ENCODE data around the gene PALM.

The PALM gene

DNA sequence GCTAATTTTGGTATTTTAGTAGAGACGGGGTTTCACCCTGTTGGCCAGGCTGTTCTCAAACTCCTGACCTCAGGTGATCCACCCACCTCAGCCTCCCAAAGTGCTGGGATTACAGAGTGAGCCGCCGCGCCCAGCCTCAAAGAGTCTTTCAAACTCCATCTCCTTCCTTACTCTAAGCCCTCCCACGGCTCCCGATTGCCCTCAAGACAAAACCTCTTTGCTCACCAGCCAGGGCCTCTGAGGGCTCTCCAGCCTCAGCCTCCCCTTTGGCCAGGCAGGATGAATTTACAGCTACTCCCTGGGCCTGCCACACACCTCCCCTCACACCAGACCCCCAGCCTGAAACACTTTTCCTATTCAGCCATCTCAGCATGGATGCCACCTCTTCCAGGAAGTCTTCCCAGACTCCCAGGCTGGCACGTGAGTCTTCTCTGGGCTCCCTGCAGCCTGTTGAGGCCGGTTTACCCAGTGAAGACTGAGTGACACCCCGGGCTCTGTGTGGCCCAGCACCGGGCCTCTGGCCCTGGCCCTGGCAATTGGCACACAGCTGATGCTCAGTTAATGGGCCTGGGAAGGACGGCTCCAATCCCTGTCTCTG lies 21.1 kb upstream of the PALM start:
- TF ChIP-seq YY1 (IDR thresholded peaks at IDR 0.05; ENCODE audit: low read depth) (no peak), EGR1 (IDR thresholded peaks at IDR 0.05) (no peak), TCF12 (IDR thresholded peaks at IDR 0.05; ENCODE audit: low read depth) (no peak), TEAD4 (IDR thresholded peaks at IDR 0.05) (no peak), FOXM1 (IDR thresholded peaks at IDR 0.05; ENCODE audit: borderline replicate concordance, low read depth) (no peak), TAF1 (IDR thresholded peaks at IDR 0.05; ENCODE audit: low read depth) (no peak), NFIC (IDR thresholded peaks at IDR 0.05) (no peak), EP300 (IDR thresholded peaks at IDR 0.05; ENCODE audit: borderline replicate concordance) (no peak), ZBTB7A (IDR thresholded peaks at IDR 0.05; ENCODE audit: low read depth) (no peak), RAD21 (IDR thresholded peaks at IDR 0.05; ENCODE audit: low read depth) (no peak), CEBPB (IDR thresholded peaks at IDR 0.05) (no peak), CREB1 (IDR thresholded peaks at IDR 0.05; ENCODE audit: low read depth) (no peak)
- TF ChIP-seq, protein P1, sequence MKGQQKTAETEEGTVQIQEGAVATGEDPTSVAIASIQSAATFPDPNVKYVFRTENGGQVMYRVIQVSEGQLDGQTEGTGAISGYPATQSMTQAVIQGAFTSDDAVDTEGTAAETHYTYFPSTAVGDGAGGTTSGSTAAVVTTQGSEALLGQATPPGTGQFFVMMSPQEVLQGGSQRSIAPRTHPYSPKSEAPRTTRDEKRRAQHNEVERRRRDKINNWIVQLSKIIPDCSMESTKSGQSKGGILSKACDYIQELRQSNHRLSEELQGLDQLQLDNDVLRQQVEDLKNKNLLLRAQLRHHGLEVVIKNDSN (IDR thresholded peaks at IDR 0.05), result no peak
- TF ChIP-seq, protein P2, sequence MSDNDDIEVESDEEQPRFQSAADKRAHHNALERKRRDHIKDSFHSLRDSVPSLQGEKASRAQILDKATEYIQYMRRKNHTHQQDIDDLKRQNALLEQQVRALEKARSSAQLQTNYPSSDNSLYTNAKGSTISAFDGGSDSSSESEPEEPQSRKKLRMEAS (IDR thresholded peaks at IDR 0.05), result no peak
- TF ChIP-seq, protein P3, sequence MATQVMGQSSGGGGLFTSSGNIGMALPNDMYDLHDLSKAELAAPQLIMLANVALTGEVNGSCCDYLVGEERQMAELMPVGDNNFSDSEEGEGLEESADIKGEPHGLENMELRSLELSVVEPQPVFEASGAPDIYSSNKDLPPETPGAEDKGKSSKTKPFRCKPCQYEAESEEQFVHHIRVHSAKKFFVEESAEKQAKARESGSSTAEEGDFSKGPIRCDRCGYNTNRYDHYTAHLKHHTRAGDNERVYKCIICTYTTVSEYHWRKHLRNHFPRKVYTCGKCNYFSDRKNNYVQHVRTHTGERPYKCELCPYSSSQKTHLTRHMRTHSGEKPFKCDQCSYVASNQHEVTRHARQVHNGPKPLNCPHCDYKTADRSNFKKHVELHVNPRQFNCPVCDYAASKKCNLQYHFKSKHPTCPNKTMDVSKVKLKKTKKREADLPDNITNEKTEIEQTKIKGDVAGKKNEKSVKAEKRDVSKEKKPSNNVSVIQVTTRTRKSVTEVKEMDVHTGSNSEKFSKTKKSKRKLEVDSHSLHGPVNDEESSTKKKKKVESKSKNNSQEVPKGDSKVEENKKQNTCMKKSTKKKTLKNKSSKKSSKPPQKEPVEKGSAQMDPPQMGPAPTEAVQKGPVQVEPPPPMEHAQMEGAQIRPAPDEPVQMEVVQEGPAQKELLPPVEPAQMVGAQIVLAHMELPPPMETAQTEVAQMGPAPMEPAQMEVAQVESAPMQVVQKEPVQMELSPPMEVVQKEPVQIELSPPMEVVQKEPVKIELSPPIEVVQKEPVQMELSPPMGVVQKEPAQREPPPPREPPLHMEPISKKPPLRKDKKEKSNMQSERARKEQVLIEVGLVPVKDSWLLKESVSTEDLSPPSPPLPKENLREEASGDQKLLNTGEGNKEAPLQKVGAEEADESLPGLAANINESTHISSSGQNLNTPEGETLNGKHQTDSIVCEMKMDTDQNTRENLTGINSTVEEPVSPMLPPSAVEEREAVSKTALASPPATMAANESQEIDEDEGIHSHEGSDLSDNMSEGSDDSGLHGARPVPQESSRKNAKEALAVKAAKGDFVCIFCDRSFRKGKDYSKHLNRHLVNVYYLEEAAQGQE (IDR thresholded peaks at IDR 0.05; ENCODE audit: low read depth), result no peak

DNA sequence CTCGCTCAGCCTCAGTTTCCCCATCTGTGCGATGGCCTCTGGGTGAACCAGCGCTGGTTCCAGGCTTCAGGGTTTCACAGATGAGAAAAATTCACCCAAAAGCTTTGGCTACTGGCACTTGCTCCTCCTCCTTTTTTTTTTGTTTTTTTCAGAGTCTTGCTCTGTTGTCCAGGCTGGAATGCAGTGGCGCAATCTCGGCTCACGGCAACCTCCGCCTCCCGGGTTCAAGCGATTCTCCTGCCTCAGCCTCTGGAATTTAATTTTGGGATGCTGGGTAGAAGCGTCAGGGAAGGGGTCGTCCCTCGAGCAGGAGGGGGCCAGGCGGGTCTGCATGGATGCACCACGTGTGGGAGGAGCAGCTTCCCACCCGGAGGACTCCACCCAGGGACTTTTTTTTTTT lies 20.5 kb upstream of the PALM start:
- TF ChIP-seq, protein P1 (IDR thresholded peaks at IDR 0.05), result no peak
- TF ChIP-seq CEBPB (IDR thresholded peaks at IDR 0.05) (peak; percentile 51; the same call in 1 of the 2 replicates), TCF12 (IDR thresholded peaks at IDR 0.05; ENCODE audit: low read depth) (no peak), CREB1 (IDR thresholded peaks at IDR 0.05; ENCODE audit: low read depth) (no peak), YY1 (IDR thresholded peaks at IDR 0.05; ENCODE audit: low read depth) (no peak)

DNA sequence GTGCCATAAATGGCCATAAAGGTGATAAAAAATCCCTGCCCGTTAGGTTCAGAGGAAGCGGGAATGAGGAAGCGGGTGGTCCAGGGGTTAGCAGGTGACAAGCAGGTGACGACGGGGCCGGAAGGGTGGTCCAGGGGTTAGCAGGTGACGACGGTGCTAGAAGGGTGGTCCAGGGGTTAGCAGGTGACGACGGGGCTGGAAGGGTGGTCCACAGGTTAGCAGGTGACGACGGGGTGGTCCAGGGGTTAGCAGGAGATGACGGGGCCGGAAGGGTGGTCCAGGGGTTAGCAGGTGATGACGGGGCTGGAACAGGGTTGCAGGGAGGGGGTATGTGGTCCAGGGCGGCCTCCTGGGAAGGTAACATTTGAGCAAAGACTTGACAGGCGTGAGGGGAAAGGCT lies 19.7 kb upstream of the PALM start:
- no peak for TF ChIP-seq FOXM1 (IDR thresholded peaks at IDR 0.05; ENCODE audit: borderline replicate concordance, low read depth)

DNA sequence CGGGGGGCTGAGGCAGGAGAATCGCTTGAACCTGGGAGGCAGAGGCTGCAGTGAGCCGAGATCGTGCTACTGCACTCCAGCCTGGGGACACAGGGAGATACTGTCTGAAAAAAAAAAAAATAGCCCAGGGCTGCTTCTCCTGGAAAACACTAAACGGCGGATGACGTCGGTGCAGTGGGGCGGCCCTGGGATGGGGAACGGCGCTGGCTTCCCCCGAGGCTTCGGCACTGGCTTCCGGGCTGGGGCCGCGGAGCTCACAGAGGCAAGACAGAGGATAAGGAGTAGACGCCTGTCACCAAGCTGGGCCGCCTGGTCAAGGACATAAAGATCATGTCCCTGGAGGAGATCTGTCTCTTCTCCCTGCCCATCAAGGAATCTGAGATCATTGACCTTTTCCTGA lies 18.5 kb upstream of the PALM start:
- TF ChIP-seq, protein P2 (IDR thresholded peaks at IDR 0.05), result no peak
- TF ChIP-seq CREB1 (IDR thresholded peaks at IDR 0.05; ENCODE audit: low read depth) (no peak), NFIC (IDR thresholded peaks at IDR 0.05) (no peak), YY1 (IDR thresholded peaks at IDR 0.05; ENCODE audit: low read depth) (no peak), ZBTB7A (IDR thresholded peaks at IDR 0.05; ENCODE audit: low read depth) (no peak), EP300 (IDR thresholded peaks at IDR 0.05; ENCODE audit: borderline replicate concordance) (no peak), EGR1 (IDR thresholded peaks at IDR 0.05) (no peak), CEBPB (IDR thresholded peaks at IDR 0.05) (no peak), TCF12 (IDR thresholded peaks at IDR 0.05; ENCODE audit: low read depth) (no peak), TAF1 (IDR thresholded peaks at IDR 0.05; ENCODE audit: low read depth) (no peak), RAD21 (IDR thresholded peaks at IDR 0.05; ENCODE audit: low read depth) (no peak), FOXM1 (IDR thresholded peaks at IDR 0.05; ENCODE audit: borderline replicate concordance, low read depth) (no peak), TEAD4 (IDR thresholded peaks at IDR 0.05) (no peak)
- TF ChIP-seq, protein P1 (IDR thresholded peaks at IDR 0.05), result no peak
- TF ChIP-seq, protein P3 (IDR thresholded peaks at IDR 0.05; ENCODE audit: low read depth), result no peak

DNA sequence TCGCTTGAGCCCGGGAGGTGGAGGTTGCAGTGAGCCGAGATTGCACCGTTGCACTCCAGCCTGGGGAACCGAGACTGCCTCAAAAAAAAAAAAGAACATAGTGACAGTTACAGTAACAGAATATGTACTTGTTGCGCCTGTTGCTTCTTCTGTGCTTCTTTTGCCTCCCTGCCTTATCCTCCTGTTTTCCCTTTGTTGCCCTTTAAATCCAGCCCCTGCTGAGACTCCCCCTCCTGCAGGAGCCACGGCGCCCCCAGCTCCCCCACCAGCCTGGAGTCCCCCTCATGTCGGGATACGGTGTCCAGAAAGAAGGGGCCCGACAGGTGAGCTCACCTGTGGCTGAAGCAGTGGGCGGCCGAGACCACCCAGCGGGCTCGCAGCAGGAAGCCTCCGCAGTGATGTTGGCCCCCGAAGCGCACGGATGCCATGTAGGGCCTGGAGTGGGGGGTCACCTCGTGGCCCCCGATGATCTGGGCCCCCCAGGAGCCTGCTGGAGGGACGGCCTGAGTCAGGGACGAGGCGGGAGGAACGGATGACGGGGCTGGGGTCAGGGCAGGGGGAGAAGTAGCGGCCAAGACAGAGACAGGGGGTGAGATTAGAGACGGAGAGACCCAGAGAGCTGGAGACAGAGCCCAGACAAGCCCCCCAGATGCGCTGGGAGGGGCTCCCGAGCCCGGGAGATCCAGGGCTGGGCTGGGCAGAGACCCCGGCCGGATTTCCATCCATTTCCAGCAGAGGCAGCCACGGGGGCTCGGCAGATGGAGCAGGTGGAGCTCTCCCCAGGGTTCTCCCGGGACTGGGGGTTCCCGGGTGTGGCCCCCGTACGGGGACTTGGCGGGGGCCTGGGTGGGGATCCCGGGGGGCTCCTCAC lies 14.0 kb upstream of the PALM start:
- TF ChIP-seq ZBTB7A (IDR thresholded peaks at IDR 0.05; ENCODE audit: low read depth), result no peak
